OCI-M1 (cell line): Measurements from ENCODE around the gene AKIRIN2.
A peak's percentile ranks its signal among the peaks of the same experiment; 100 is the strongest.
"Not testable (repeated sequence)": the region's sequence is repeated elsewhere in the genome, so short reads cannot be mapped to it uniquely, and the experiment has no call there.

Experiments
- DNase-seq: peaks from one replicate; lab custom pipeline; 2025; lab: John Stamatoyannopoulos, UW

AKIRIN2 gene

GRCh38 chr6:87718662-87719433, 16.8 kb upstream of the AKIRIN2 start:
- no peak for DNase-seq

GRCh38 chr6:87716928-87717614, 15.0 kb upstream of the AKIRIN2 start:
- no peak for DNase-seq

GRCh38 chr6:87714093-87714842, 12.2 kb upstream of the AKIRIN2 start:
- DNase-seq = no peak

- DNase-seq = not testable (repeated sequence)
Observed at GRCh38 chr6:87712713-87713112, 10.7 kb upstream of the AKIRIN2 start.

GRCh38 chr6:87710090-87710489, 8.1 kb upstream of the AKIRIN2 start:
- DNase-seq = no peak

GRCh38 chr6:87708581-87709427, 6.8 kb upstream of the AKIRIN2 start:
- not testable (repeated sequence) for DNase-seq

- DNase-seq = no peak
Observed at GRCh38 chr6:87706187-87706966, 4.3 kb upstream of the AKIRIN2 start.

GRCh38 chr6:87705070-87705691, 3.1 kb upstream of the AKIRIN2 start:
- DNase-seq = peak; percentile 39

GRCh38 chr6:87703039-87703438, 1.0 kb upstream of the AKIRIN2 start:
- not testable (repeated sequence) for DNase-seq

- DNase-seq = no peak
Observed at GRCh38 chr6:87702589-87702945, 534 bp upstream of the AKIRIN2 start.

GRCh38 chr6:87701344-87701675, 723 bp downstream of the AKIRIN2 start:
- DNase-seq = no peak

- DNase-seq = peak; percentile 91
Observed at GRCh38 chr6:87700397-87701343, 1.4 kb downstream of the AKIRIN2 start.

- no peak for DNase-seq
Observed at GRCh38 chr6:87699576-87699975, 2.5 kb downstream of the AKIRIN2 start.

GRCh38 chr6:87698547-87699006, 3.5 kb downstream of the AKIRIN2 start:
- peak; percentile 75 for DNase-seq

- peak; percentile 29 for DNase-seq
Observed at GRCh38 chr6:87697581-87698546, 4.2 kb downstream of the AKIRIN2 start.

- DNase-seq = not testable (repeated sequence)
Observed at GRCh38 chr6:87696817-87697216, 5.2 kb downstream of the AKIRIN2 start.

GRCh38 chr6:87692086-87692485, 9.9 kb downstream of the AKIRIN2 start:
- no peak for DNase-seq

- no peak for DNase-seq
Observed at GRCh38 chr6:87690441-87690840, 11.6 kb downstream of the AKIRIN2 start.
